ENCODE results near the gene ZBTB20. TPM values are rescaled to one million over a fixed set of nuclear protein-coding genes. Genes with fewer than 3 reads are reported as not detected.

ZBTB20 gene
- total RNA-seq, 1 donor from 2014 or later = 30.4 TPM

- DNase-seq (ENCODE audit: low spot score in 2 of 2, unreplicated experiment in 2 of 2) = no peak
- TF ChIP-seq, protein P1, sequence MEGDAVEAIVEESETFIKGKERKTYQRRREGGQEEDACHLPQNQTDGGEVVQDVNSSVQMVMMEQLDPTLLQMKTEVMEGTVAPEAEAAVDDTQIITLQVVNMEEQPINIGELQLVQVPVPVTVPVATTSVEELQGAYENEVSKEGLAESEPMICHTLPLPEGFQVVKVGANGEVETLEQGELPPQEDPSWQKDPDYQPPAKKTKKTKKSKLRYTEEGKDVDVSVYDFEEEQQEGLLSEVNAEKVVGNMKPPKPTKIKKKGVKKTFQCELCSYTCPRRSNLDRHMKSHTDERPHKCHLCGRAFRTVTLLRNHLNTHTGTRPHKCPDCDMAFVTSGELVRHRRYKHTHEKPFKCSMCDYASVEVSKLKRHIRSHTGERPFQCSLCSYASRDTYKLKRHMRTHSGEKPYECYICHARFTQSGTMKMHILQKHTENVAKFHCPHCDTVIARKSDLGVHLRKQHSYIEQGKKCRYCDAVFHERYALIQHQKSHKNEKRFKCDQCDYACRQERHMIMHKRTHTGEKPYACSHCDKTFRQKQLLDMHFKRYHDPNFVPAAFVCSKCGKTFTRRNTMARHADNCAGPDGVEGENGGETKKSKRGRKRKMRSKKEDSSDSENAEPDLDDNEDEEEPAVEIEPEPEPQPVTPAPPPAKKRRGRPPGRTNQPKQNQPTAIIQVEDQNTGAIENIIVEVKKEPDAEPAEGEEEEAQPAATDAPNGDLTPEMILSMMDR (IDR thresholded peaks at IDR 0.05; ENCODE audit: unreplicated experiment) = no peak
- Mint-ChIP-seq H3K27me3 (ENCODE audit: low read depth) (no peaks in the 10 kb centered on the region), H3K4me3 (no peak overlapping the region), H3K27ac (no peak overlapping the region), H3K9me3 (peaks cover 6% of the 10 kb centered on the region), H3K4me1 (no peaks in the 10 kb centered on the region), H3K36me3 (no peaks in the 10 kb centered on the region)
Observed at GRCh38 chr3:114394551-114394950, 752.5 kb downstream of the ZBTB20 start.

DNA sequence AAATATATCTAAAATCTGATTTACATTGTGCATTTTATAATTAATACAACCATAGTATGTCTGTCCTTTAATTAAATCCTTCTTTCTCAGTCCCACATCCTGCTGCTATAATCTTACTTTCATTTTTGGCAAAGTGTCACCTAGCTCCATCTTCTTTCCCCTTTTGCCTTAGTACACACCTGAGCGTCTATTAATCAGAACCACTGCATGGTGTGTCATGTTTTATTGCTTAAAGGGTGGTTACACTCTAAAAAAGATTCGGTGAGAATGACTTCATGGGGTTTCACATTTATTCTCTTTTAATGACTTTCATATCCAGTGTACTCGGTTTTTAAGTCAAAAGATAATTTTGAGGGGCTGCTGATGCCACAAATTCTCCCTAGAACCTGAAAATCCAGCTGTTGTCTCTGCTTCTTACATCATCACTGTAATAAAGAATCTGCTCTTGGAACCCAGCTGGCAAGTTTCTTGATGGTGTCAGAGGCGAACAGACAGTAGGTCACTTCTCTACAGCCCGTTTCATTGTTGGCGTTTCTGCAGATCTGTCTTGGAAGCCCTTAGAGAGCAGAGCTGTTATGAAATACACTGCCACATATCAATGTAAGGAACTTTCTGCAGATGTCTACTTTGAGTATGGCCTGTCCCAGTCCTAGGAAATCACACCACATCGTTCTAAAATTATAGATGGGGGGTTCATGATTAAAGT lies 753.6 kb downstream of the ZBTB20 start:
- no peaks in the 10 kb centered on the region for H3K36me3 Mint-ChIP-seq
- H3K4me3 Mint-ChIP-seq = no peak overlapping the region
- H3K4me1 Mint-ChIP-seq = no peaks in the 10 kb centered on the region
- DNase-seq (ENCODE audit: low spot score in 2 of 2, unreplicated experiment in 2 of 2) = no peak
- no peak overlapping the region for H3K27ac Mint-ChIP-seq
- TF ChIP-seq, protein P1 (IDR thresholded peaks at IDR 0.05; ENCODE audit: unreplicated experiment) = no peak
- no peaks in the 10 kb centered on the region for H3K27me3 Mint-ChIP-seq (ENCODE audit: low read depth)
- H3K9me3 Mint-ChIP-seq = peaks cover 6% of the 10 kb centered on the region

- H3K9me3 Mint-ChIP-seq = peaks cover 6% of the 10 kb centered on the region
- DNase-seq (ENCODE audit: low spot score in 2 of 2, unreplicated experiment in 2 of 2) = no peak
- no peak overlapping the region for H3K4me3 Mint-ChIP-seq
- H3K27ac Mint-ChIP-seq = no peak overlapping the region
- H3K4me1 Mint-ChIP-seq = no peaks in the 10 kb centered on the region
- H3K27me3 Mint-ChIP-seq (ENCODE audit: low read depth) = no peaks in the 10 kb centered on the region
- H3K36me3 Mint-ChIP-seq = no peaks in the 10 kb centered on the region
- TF ChIP-seq, protein P1 (IDR thresholded peaks at IDR 0.05; ENCODE audit: unreplicated experiment) = no peak
Observed at GRCh38 chr3:114392831-114393230, 754.3 kb downstream of the ZBTB20 start.

DNA sequence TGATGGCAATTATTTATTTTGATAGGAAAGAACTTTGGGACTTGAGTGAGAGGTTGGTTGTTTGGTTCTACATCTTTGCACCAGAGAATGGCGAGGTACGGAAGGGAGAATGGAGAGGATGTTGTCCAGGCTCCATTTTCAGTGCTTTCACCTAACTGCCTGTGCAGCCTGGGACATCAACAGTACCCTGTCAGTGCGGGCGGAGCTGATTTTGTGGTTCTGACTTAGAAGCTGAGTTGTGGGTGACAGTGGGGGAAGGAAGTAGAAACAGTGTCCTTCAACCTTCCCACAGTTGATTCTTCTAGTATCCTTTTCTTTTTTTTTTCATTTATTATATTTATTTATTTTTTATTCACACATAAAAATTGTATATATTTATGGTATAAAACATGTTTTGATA lies 757.9 kb downstream of the ZBTB20 start:
- H3K36me3 Mint-ChIP-seq = no peaks in the 10 kb centered on the region
- H3K4me1 Mint-ChIP-seq = peaks cover 2% of the 10 kb centered on the region
- no peak overlapping the region for H3K27ac Mint-ChIP-seq
- TF ChIP-seq, protein P1 (IDR thresholded peaks at IDR 0.05; ENCODE audit: unreplicated experiment) = no peak
- H3K4me3 Mint-ChIP-seq = no peak overlapping the region
- DNase-seq (ENCODE audit: low spot score in 2 of 2, unreplicated experiment in 2 of 2) = no peak
- peaks cover 6% of the 10 kb centered on the region for H3K9me3 Mint-ChIP-seq
- H3K27me3 Mint-ChIP-seq (ENCODE audit: low read depth) = no peaks in the 10 kb centered on the region

- Mint-ChIP-seq H3K27ac (no peak overlapping the region), H3K4me1 (peaks cover 8% of the 10 kb centered on the region), H3K27me3 (ENCODE audit: low read depth) (no peaks in the 10 kb centered on the region), H3K4me3 (no peak overlapping the region), H3K9me3 (no peaks in the 10 kb centered on the region), H3K36me3 (peaks cover 5% of the 10 kb centered on the region)
- DNase-seq (ENCODE audit: low spot score in 2 of 2, unreplicated experiment in 2 of 2) = no peak
- TF ChIP-seq, protein P1 (IDR thresholded peaks at IDR 0.05; ENCODE audit: unreplicated experiment) = no peak
Observed at GRCh38 chr3:114384558-114384903, 762.6 kb downstream of the ZBTB20 start.

Data from mesothelial cell of epicardium (in vitro differentiated cells).